Panc1 (cell line): ENCODE data around the gene SPOUT1. TPM values are rescaled to one million over a fixed set of nuclear protein-coding genes. Genes with fewer than 3 reads are reported as not detected.

Source experiments
- ATAC-seq: fragments of 200-7000 bp; cut with Tn5 transposase; 2 replicates; pipeline ENCODE4 v1.9.1; 2020; ENCODE audit warnings: mild to moderate bottlenecking, moderate library complexity
- BruUV-seq: library from RNA; stranded (reverse); fragments of 400-500 nt; replicated peaks from 2 replicates; lab custom pipeline; 2021; lab: Mats Ljungman, UMichigan
- CTCF ChIA-PET: fragments of 300-600 bp; sonication (Branson Sonifier 250); formaldehyde crosslinking; loops from one replicate; lab custom pipeline; 2022; ENCODE audit warnings: antibody characterized with exemption; lab: Charles Lee
- POLR2A ChIA-PET: fragments of 300-600 bp; sonication (Branson Sonifier 250); formaldehyde crosslinking; loops from one replicate; lab custom pipeline; 2022; ENCODE audit warnings: antibody characterized with exemption; lab: Charles Lee
- DNase-seq: peaks from one replicate; pipeline ENCODE4 v3.0.0-alpha.2; 2010; ENCODE audit warnings: low read depth, low spot score
- H3K27ac ChIP-seq: 2 replicates; pipeline ENCODE4 v1.5.1; 2011; ENCODE audit warnings: mild to moderate bottlenecking, low read length, inconsistent platforms
- H3K27me3 ChIP-seq: fragments of 200-500 bp; sonication (Bioruptor generic); 2 replicates; pipeline ENCODE4 v1.6.0; 2014; ENCODE audit warnings: low read length, inconsistent platforms; ENCODE audit not compliant: control insufficient read depth, insufficient read depth
- H3K36me3 ChIP-seq: fragments of 200-500 bp; sonication (Bioruptor generic); 2 replicates; pipeline ENCODE4 v1.5.1; 2014; ENCODE audit warnings: inconsistent platforms, mild to moderate bottlenecking, low read length, moderate library complexity; ENCODE audit not compliant: control insufficient read depth, insufficient read depth
- H3K4me1 ChIP-seq: 2 replicates; pipeline ENCODE4 v1.5.1; 2011; ENCODE audit warnings: inconsistent platforms, mild to moderate bottlenecking, low read length, moderate library complexity; ENCODE audit not compliant: control insufficient read depth, insufficient read depth
- H3K4me3 ChIP-seq, 2 experiments: 2 replicates each; pipeline ENCODE4 v1.5.1; 2011 to 2012; ENCODE audit warnings: low read depth in 2 of 2, low read length in 2 of 2, mild to moderate bottlenecking in 2 of 2, inconsistent platforms in 1 of 2, moderate library complexity in 1 of 2
- H3K9me3 ChIP-seq: fragments of 200-500 bp; sonication (Bioruptor generic); 2 replicates; pipeline ENCODE4 v1.5.1; 2014; ENCODE audit warnings: low read depth, mild to moderate bottlenecking, inconsistent platforms, low read length, moderate library complexity; ENCODE audit not compliant: control insufficient read depth, insufficient read depth
- CTCF ChIP-seq: fragments of 450-650 bp; IDR thresholded peaks from 2 replicates; pipeline ENCODE4 v1.5.1; 2017; ENCODE audit warnings: mild to moderate bottlenecking
- POLR2AphosphoS5 ChIP-seq: IDR thresholded peaks from 2 replicates; pipeline ENCODE4 v1.6.1; 2012; ENCODE audit warnings: mild to moderate bottlenecking, low read depth, low read length, moderate library complexity
- REST ChIP-seq, 2 experiments: IDR thresholded peaks; 2 replicates each; pipeline ENCODE4 v1.6.1; 2011 to 2012; ENCODE audit warnings: low read depth in 2 of 2, control low read depth in 1 of 2, low read length in 1 of 2, mild to moderate bottlenecking in 1 of 2, moderate library complexity in 1 of 2; ENCODE audit not compliant: insufficient read depth in 1 of 2
- SIN3A ChIP-seq: IDR thresholded peaks from 2 replicates; pipeline ENCODE4 v1.6.1; 2012; ENCODE audit warnings: low read depth, mild to moderate bottlenecking, low read length, moderate library complexity, borderline replicate concordance; ENCODE audit not compliant: insufficient read depth
- TCF7L2 ChIP-seq: IDR thresholded peaks from 2 replicates; pipeline ENCODE4 v1.6.1; 2011; ENCODE audit warnings: mild to moderate bottlenecking, low read depth, low read length, inconsistent platforms
- in situ Hi-C: cut with HindIII; loops from 2 replicates; pipeline ENCODE4 v1.10.0; 2016; ENCODE audit warnings: low sequenced_read_pairs, low pct_unique_long_range_greater_than_20kb
- intact Hi-C: fragments of 100-400 bp; cut with micrococcal nuclease; formaldehyde crosslinking; loops from one replicate; pipeline ENCODE4 v1.10.0; 2022; ENCODE audit not compliant: unreplicated experiment
- total RNA-seq: library from RNA; stranded (reverse); gene quantifications from one replicate; pipeline ENCODE4 v1.2.1, GENCODE V29; 2021; ENCODE audit not compliant: unreplicated experiment

Gene SPOUT1
- total RNA-seq, 1 experiment from 2014 or later, result 38.4 TPM

GRCh38 chr9:128818099-128818838 lies 11.3 kb downstream of the SPOUT1 start, which contains the start of gene ENDOG:
ENDOG (plus strand) TSS chr9:128818500; CDS start chr9:128818685, 185 bp downstream.
- DNase-seq (peak; percentile 87), ATAC-seq (peak; percentile 89)
- H3K27ac ChIP-seq, result peak within 1 kb of the TSS; percentile 72
- POLR2A ChIA-PET, result interaction anchor here (0.5 kb wide), 2 partner anchors 99 to 195 kb away, joined by 10 to 11 read pairs; no protein-coding TSS in a partner anchor
- no peaks in the 10 kb centered on the region for H3K27me3 ChIP-seq
- H3K36me3 ChIP-seq, result no peaks in the 10 kb centered on the region; the same call in 1 of the 2 replicates
- H3K4me3 ChIP-seq, result peak within 1 kb of the TSS; percentile 53 to 56
- no TSS peak for BruUV-seq
- H3K4me1 ChIP-seq, result peaks cover 3% of the 10 kb centered on the region; the same call in 1 of the 2 replicates
- in situ Hi-C loops, result no loop called here
- CTCF ChIA-PET, result interaction anchor here (0.6 to 1.0 kb wide), 5 partner anchors 11 to 173 kb away, joined by 3 to 8 read pairs (median 5); partner anchors contain the start of genes SPOUT1 and ZDHHC12
- intact Hi-C loops, result loop anchor here (10.0 kb wide), 1 partner anchor 83 kb away; no protein-coding TSS in a partner anchor
- no peaks in the 10 kb centered on the region for H3K9me3 ChIP-seq
- TF ChIP-seq REST (IDR thresholded peaks at IDR 0.05; ENCODE audit: insufficient read depth in 1 of 2, low read depth in 2 of 2, low read length in 1 of 2) (no peak), CTCF (peak; percentile 89), POLR2AphosphoS5 (peak; percentile 93), SIN3A (0 out of 2 replicates have a peak, but pooled peaks have one; percentile 50), TCF7L2 (0 out of 2 replicates have a peak, but pooled peaks have one; percentile 25)

- TF ChIP-seq REST (IDR thresholded peaks at IDR 0.05; ENCODE audit: insufficient read depth in 1 of 2, low read depth in 2 of 2, low read length in 1 of 2) (no peak), TCF7L2 (no peak), SIN3A (no peak), POLR2AphosphoS5 (no peak), CTCF (no peak)
- Histone ChIP-seq H3K9me3 (no peaks in the 10 kb centered on the region), H3K36me3 (no peaks in the 10 kb centered on the region), H3K4me3 (no peak overlapping the region), H3K27ac (no peak overlapping the region), H3K27me3 (no peaks in the 10 kb centered on the region), H3K4me1 (no peaks in the 10 kb centered on the region)
- CTCF ChIA-PET, result no interaction called here
- POLR2A ChIA-PET, result no interaction called here
- no peak for DNase-seq
- BruUV-seq, result no TSS peak
- in situ Hi-C loops, result no loop called here
- no peak for ATAC-seq
- intact Hi-C loops, result loop anchor here (10.0 kb wide), 1 partner anchor 76 kb away; no protein-coding TSS in a partner anchor
Measured at GRCh38 chr9:128810873-128811272, 18.7 kb downstream of the SPOUT1 start.
